Neural progenitor cell (in vitro differentiated cells): ENCODE data around the gene PBXIP1.

Experiments
- CTCF ChIP-seq: fragments of 200-600 bp; sonication (generic); IDR thresholded peaks from 2 replicates; pipeline ENCODE4 v1.5.1; 2017; ENCODE audit warnings: antibody characterized with exemption, mild to moderate bottlenecking
- EZH2 ChIP-seq: fragments of 200-600 bp; sonication (generic); IDR thresholded peaks from 2 replicates; pipeline ENCODE4 v1.6.1; 2017; ENCODE audit warnings: antibody characterized with exemption, mild to moderate bottlenecking, moderate library complexity
- EZH2phosphoT487 ChIP-seq: fragments of 200-600 bp; sonication (generic); IDR thresholded peaks from 2 replicates; pipeline ENCODE4 v1.6.1; 2017; ENCODE audit warnings: antibody characterized with exemption

DNA sequence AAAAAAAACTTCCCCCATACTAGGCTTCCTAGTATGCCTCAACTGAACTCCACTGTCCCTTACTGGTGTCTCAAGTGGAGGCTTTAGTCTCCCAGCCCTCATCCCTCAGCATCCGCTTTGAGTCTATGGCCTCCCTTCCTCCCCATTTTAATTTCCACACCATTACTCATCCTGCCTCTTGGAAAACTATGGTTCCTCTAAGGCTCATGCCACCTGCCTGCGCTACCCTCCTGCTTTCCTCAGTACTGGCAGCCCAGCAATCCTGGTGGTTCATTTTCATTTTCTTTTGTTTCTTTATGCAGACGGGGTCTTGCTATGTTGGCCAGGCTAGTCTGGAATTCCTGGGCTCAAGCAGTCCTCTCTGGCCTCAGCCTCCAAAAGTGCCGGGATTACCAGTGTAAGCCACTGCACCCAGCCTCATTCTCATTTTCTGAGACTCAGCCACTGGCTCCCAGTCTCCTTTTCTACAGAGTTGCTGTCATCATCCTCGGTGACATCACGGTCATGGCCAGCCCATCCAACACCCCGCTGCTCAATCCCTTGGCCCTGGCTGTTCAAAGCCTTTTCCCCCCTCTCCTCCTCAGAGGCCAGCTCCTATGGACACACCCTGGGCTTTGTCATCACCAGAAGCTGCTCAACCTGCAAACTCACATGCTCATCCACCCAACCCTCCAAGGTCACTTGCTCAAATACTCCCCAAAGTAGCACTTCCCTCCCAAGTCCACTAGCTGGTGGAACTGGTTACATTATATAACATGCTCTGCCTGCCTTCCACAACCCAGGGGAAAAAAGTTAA, 17.1 kb downstream of the PBXIP1 start:
- no peak for TF ChIP-seq EZH2phosphoT487
- no peak for TF ChIP-seq CTCF
- no peak for TF ChIP-seq EZH2
